GM18868 (cell line): Measurements from ENCODE around the gene INPP5A.

Experiments used
- ATAC-seq: cut with Tn5 transposase; IDR thresholded peaks from one replicate; pipeline ENCODE4 v1.9.1; 2021; ENCODE audit warnings: mild to moderate bottlenecking, moderate library complexity; ENCODE audit not compliant: unreplicated experiment

The INPP5A gene

DNA sequence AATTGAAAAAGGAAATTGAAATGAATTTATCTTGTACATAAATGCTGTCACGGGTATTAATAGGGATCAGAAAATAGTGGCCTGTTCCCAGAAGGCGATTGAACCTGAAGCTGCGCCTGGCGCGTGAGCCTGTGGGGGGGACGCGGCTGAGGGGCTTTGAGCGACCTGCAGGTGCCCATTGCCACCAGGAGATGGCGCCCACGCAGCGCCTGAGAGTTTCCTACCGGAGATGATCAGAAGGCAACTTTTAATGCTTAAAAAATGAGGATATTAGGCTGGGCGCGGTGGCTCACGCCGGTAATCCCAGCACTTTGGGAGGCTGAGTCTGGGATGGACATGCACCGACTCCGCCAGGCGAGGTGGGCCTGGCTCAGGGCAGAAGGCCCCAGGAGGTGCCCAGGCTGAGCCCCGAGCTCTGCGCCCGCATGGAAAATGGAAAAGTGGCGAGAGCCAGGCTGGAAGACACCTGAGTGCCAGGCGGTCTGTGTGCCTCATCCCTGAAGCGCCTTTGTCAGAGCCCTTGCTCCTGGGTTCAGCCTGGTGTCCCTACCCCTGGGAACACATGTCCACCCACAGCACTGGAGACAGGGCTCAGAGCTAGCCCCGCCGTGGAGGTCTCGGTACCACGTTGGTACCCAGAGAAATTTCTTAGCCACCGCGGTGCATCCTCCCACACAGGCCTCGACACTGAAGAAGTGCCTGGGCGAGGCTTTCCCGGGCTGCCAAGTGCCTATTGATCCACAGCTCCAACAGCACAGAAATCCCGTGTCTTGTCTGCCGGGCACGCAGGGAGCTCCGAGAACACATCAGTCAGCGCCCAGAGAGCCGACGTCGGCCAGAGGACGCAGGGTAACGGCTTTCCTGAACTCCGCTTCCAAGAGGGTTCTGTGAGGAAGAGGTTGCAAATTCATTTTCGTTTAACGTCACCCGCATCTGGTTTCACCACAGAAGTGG lies 117.4 kb downstream of the INPP5A start:
- ATAC-seq, result no peak

DNA sequence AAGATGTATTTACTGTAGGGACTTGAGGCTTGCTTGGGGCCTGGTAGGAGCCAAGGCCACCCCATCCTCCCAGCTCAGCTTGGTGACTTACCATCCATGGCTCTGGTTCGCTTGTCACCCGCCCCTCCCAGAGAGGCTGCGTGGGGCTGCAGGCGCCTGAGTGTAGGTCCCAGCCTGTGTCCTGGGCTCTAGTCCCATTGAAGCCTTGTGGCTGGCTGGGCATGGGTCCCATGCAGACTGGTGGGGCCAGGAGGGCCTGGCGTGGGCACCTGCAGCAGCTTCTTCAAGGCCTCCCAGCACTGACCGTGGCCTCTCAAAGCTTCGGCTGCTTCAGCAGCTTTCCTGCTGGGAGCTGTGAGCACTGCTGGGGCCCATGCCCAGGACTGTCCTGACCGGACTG lies 118.1 kb downstream of the INPP5A start:
- ATAC-seq, result no peak

- ATAC-seq, result no peak
Observed at GRCh38 chr10:132656283-132657126, 118.9 kb downstream of the INPP5A start.

DNA sequence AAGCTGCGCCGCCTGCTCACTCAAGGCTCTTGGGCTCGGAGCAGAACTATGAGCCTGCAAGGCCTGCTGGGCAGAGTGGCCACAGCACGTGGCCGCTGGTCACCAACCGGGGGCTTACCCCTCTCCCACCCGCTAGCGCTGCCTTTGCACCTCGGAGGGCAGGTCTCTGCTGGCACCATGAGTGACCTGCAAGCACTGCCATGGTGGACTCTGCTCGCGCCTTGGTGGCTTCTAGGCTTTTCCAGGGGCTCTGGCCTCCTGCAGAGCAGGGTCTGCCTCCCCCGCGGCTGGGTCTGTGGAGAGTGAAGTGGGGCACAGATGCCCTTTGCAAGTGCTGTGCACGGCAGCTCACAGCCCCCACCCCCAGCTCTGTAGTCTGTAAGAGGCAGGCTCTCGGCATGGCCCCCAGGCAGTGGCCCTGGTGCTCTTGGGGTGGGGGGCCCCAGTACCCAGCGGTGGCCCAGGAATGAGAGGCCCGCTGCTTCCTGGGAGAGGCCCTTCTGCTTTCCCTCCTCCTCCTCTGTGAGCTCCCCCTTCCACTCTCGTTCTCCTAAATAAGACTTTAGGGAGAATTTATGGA lies 119.6 kb downstream of the INPP5A start:
- no peak for ATAC-seq

- no peak for ATAC-seq
Observed at GRCh38 chr10:132657748-132658147, 120.2 kb downstream of the INPP5A start.

- no peak for ATAC-seq
Observed at GRCh38 chr10:132658546-132659205, 121.1 kb downstream of the INPP5A start.

DNA sequence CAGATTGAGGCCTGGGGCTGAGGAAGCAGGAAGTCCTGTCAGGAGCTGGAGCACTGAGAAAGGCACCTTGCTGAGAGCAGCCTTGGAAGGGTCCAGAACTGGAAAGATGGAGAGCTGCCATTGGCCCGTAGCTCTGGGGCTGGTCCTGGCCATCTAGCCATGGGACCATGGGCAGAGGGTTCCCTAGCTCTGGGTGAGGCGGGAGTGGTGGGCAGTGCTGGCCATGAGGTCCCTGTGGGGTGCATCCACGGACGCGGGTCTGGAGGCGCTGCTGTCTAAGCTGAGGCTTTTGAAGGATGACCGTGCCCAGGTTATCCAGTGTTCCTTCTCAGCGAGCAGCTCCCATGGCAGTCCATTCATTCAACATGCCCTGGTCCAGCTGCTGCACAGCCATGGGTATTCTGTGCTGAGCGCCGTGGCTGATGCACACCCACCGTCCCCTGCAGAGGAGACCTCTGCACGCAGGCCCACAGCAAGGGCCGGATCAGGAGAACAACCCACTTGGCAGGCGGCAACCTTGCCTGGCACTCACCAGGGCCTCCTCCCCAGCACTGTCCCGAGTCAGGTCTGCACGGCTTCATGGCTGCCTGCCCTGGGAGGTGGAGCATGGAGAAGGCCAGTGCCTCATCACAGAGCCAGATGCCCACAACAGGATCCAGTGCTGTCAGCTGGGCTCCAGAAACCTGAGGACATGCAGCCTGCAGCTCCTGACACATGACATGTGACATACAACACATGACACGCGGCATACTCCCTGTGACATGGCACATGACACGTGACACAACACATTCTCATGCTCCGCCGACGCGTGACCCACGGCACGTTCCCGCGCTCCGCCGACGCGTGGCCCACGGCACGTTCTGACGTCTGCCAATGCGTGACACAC lies 121.9 kb downstream of the INPP5A start:
- ATAC-seq, result no peak

GRCh38 chr10:132660385-132660784 lies 122.8 kb downstream of the INPP5A start:
- no peak for ATAC-seq

DNA sequence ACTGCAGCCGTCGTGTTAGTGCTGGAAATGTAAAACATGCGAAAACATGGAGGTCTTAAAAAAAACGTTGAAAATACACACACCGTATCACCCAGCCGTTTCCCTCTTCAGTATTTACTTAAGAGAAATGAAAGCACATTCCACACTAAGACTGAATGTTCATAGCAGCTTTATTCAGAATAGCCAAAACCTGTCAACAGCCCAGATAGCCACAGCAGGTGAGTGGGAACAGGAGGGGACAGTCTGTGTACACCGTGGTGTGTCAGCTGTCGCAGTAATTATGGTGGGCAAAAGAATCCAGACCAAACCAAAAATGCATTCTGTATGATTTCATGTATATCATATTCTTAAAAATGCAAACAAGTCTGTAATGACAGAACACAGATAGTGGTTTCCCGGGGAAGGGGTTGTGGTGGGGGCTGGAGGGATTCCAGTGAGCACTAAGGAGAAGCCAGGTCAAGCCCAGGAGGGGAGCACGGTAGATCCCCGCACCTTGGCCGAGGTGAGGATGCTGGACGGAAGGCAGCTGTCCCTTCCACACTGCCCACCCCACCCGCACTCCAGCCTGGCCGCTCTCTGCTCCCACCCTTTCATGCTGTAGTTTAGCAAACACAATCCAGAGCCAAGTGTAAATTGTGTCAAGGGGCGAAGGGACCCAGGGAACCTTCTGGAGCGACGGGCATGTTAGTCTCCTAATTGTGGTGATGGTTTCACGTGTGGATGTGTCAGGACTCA lies 124.8 kb downstream of the INPP5A start:
- no peak for ATAC-seq

GRCh38 chr10:132663666-132664365 lies 126.2 kb downstream of the INPP5A start:
- no peak for ATAC-seq

GRCh38 chr10:132664407-132664806 lies 126.8 kb downstream of the INPP5A start:
- ATAC-seq, result no peak

- no peak for ATAC-seq
Observed at GRCh38 chr10:132664883-132665282, 127.3 kb downstream of the INPP5A start.

DNA sequence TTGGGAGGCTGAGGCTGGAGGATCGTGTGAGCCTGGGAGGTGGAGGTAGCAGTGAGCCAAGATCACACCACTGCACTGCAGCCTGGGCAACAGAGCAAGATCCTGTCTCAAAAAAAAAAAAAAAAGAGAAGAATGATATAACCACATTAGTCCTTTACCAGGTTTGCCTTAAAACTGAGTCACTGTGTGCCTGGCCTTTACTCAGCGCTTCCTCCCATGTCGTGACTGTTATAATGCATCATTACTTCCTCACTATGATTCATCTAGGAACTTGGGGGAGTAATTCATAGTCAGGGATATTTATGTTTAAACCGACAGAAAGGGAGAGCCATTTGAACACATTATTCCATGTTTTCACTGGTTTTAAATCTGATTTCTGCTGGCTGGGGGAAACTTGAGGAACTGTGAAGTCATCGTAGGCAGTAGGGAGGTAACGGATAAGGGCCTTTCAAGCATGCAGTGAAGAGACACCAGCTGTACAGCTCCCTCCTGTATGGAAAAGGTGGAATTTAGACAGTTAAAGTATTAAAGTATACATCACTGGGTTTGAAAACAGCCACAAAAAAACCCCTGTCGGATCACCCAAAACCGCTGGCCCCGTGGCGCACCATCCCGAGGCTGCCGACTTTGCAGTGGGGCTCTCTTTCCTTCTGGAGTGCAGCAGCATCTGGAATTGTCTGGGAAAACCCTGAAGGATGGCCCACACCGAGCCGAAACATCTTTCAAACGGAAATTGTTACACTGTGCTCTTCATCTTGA lies 128.5 kb downstream of the INPP5A start:
- ATAC-seq, result no peak

DNA sequence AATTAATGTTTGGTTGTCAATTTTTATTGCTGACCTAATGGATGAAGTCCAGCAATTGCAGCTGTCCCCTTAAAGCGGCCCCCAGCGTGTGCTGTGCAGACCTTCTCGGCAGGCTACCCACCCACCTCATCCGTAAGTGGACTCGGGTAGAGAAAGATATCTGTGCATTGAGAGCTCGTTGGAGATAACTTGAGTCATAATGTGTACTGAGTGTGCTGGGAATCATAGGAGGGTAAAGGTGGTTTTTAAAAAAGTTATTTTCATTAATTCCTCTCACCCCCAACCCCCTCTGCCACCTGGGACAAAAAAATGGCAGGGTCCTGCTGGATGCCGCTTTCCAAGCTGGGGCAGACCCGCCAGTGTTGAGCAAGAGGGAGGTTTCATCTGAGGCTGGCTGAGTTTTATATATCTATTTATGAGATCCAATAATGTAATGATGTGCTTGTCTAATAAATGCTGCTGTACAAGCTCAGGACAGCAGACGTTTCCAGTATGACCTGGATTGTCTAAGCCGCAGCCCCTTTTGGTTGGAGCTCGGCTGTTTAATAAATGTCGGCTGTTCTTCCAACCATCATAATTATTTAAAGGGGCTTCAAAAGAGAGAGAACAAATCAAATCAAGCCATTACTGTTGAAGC lies 129.2 kb downstream of the INPP5A start:
- ATAC-seq, result no peak

DNA sequence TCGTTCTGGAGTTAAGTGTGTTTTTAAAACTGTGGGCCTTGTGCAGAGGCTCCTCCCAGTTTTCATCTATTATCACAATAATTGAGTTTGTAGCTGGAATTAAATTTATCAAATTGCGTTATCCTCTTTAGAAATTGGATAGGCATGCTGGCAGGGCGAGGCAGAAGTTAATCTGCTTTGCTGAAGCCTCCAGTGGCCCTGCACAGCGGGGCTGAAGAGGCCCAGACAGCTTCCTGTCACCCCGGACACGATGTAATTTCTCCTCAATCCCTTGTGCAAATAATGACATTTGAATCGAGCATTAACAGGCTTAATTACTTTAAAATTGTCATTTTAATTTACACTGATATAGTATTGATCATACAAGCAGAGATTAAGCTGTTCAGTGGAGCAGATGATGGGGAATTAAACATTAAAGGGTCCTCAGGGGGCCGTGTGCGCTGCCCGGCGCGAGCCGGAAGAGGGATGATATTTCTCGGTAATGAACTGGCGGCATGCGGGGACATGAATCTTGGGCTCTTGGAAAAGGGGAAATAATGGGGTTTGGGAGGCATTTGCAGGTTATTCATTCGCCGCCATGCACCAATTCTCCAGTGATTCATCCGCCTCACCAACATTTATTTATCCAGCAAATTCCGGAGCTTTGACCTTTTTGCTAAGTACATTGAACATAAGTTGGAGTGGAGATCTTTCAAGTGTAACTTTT lies 129.9 kb downstream of the INPP5A start:
- no peak for ATAC-seq

DNA sequence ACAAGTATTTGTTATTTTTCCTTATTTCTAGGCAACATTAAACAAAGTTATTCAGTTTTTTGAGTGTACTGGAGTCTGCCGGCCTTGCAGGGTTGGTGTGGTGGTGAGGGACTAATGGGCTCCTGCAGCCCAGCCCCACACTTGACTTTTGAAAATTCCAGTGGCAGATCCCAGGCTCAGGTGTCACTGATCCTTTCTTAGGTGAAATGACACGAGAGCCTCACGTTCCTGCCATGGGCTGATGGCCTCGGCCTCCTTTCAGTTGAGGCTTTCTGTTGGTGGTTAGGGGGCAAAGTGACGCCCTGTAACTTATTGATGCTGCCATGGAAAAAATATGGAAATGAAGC lies 130.4 kb downstream of the INPP5A start:
- no peak for ATAC-seq
